Keratinocyte (primary cell): ENCODE data around the gene ZIC5. TPM values are rescaled to one million over a fixed set of nuclear protein-coding genes. Genes with fewer than 3 reads are reported as not detected.
"Not testable (repeated sequence)": the region's sequence is repeated elsewhere in the genome, so short reads cannot be mapped to it uniquely, and the experiment has no call there.

Source experiments
- DNase-seq: peaks from one replicate; pipeline ENCODE4 v3.0.0-alpha.2; 2011; ENCODE audit warnings: low read depth, missing footprints, low spot score
- FAIRE-seq: peaks from 2 replicates; lab custom pipeline; 2011; peaks lifted over from hg19 to GRCh38; lab: Jason Lieb, UNC
- H2AFZ ChIP-seq: 2 replicates; pipeline ENCODE4 v1.6.0; 2012; ENCODE audit warnings: low read length, control low read depth, inconsistent platforms; ENCODE audit not compliant: control insufficient read depth
- H3K27ac ChIP-seq: 2 replicates; pipeline ENCODE4 v1.5.1; 2011; ENCODE audit warnings: low read length; ENCODE audit not compliant: control insufficient read depth, insufficient read depth
- H3K27me3 ChIP-seq: 3 replicates; pipeline ENCODE4 v1.6.0; 2011; ENCODE audit warnings: low read length; ENCODE audit not compliant: control insufficient read depth, insufficient read depth; ENCODE audit errors: extremely low read depth
- H3K36me3 ChIP-seq, 2 experiments: 2 replicates in 1 of 2; 3 replicates in 1 of 2; pipeline ENCODE4 v1.5.1; 2011; ENCODE audit warnings: low read length in 2 of 2, mild to moderate bottlenecking in 1 of 2; ENCODE audit not compliant: control insufficient read depth in 2 of 2, insufficient read depth in 2 of 2; ENCODE audit errors: extremely low read depth in 1 of 2
- H3K4me1 ChIP-seq: 3 replicates; pipeline ENCODE4 v1.5.1; 2011; ENCODE audit warnings: low read length; ENCODE audit not compliant: control insufficient read depth, insufficient read depth; ENCODE audit errors: extremely low read depth
- H3K4me2 ChIP-seq: 3 replicates; pipeline ENCODE4 v1.6.0; 2011; ENCODE audit warnings: low read depth, low read length; ENCODE audit not compliant: control insufficient read depth, insufficient read depth; ENCODE audit errors: extremely low read depth
- H3K4me3 ChIP-seq, 3 experiments: fragments of 200-600 bp in 1 of 3; sonication (generic) in 1 of 3; 2 replicates in 2 of 3; 3 replicates in 1 of 3; pipeline ENCODE4 v1.5.1; 2011 to 2016; ENCODE audit warnings: low read length in 3 of 3, mild to moderate bottlenecking in 3 of 3, control low read depth in 2 of 3, inconsistent platforms in 1 of 3, low read depth in 1 of 3, mixed read lengths in 1 of 3, mixed run types in 1 of 3, moderate library complexity in 1 of 3; ENCODE audit not compliant: control insufficient read depth in 2 of 3, insufficient read depth in 2 of 3; ENCODE audit errors: extremely low read depth in 1 of 3
- H3K79me2 ChIP-seq: 2 replicates; pipeline ENCODE4 v1.6.0; 2012; ENCODE audit warnings: low read length; ENCODE audit not compliant: control insufficient read depth, insufficient read depth
- H3K9ac ChIP-seq: 3 replicates; pipeline ENCODE4 v1.6.0; 2011; ENCODE audit warnings: low read length; ENCODE audit not compliant: control insufficient read depth, insufficient read depth; ENCODE audit errors: extremely low read depth
- H3K9me1 ChIP-seq: 3 replicates; pipeline ENCODE4 v1.6.0; 2011; ENCODE audit warnings: low read length; ENCODE audit not compliant: control insufficient read depth, insufficient read depth; ENCODE audit errors: extremely low read depth
- H3K9me3 ChIP-seq: 2 replicates; pipeline ENCODE4 v1.5.1; 2012; ENCODE audit warnings: low read depth, low read length; ENCODE audit not compliant: control insufficient read depth
- H4K20me1 ChIP-seq: 3 replicates; pipeline ENCODE4 v1.6.0; 2011; ENCODE audit warnings: low read length; ENCODE audit not compliant: control insufficient read depth, insufficient read depth; ENCODE audit errors: extremely low read depth
- CTCF ChIP-seq, 3 experiments: IDR thresholded peaks in 1 of 3; conservative IDR thresholded peaks in 1 of 3; optimal IDR thresholded peaks in 1 of 3; 2 replicates in 2 of 3; 3 replicates in 1 of 3; pipeline versions ENCODE3 to v1.5.1; 2011; ENCODE audit warnings: low read length in 3 of 3, mild to moderate bottlenecking in 3 of 3, moderate library complexity in 2 of 3, control low read depth in 1 of 3, inconsistent platforms in 1 of 3; ENCODE audit not compliant: insufficient read depth in 2 of 3; ENCODE audit errors: extremely low read depth in 1 of 3
- EZH2 ChIP-seq: IDR thresholded peaks from one replicate; pipeline ENCODE4 v1.6.1; 2012; ENCODE audit warnings: inconsistent platforms, mild to moderate bottlenecking, low read length, moderate library complexity
- dilution Hi-C: fragments of 300-500 bp; cut with MboI; formaldehyde crosslinking; loops from one replicate; pipeline ENCODE4 v1.7.0; 2020; ENCODE audit warnings: low sequenced_read_pairs; ENCODE audit not compliant: extremely low pct_ligation_motif_present
- polyA plus RNA-seq, 5 experiments: library from polyadenylated mRNA; depleted of rRNA in 3 of 5; stranded (reverse) in 3 of 5; stranded (forward) in 1 of 5; unstranded in 1 of 5; fragments of >200 nt; gene quantifications; 1 replicate in 1 of 5; 2 replicates in 3 of 5; 3 replicates in 1 of 5; pipeline versions ENCODE4 v1.2.1 to v1.2.3, GENCODE V29; 2011 to 2012; ENCODE audit warnings: missing spikeins in 2 of 5, low read depth in 1 of 5, low replicate concordance in 1 of 5

ZIC5 gene
- polyA plus RNA-seq, 1 donor (not counting 4 experiments of a cell fraction or from before 2014, with no cell fraction given), result not detected

GRCh38 chr13:99953138-99953755, 18.3 kb downstream of the ZIC5 start:
- Histone ChIP-seq H3K9ac (no peak overlapping the region), H3K79me2 (no peaks in the 10 kb centered on the region), H3K9me3 (no peaks in the 10 kb centered on the region), H3K4me3 (no peak overlapping the region), H3K4me1 (no peaks in the 10 kb centered on the region), H2AFZ (no peak overlapping the region), H3K4me2 (no peak overlapping the region), H3K9me1 (no peaks in the 10 kb centered on the region), H3K36me3 (no peaks in the 10 kb centered on the region), H3K27me3 (peaks cover 69% of the 10 kb centered on the region), H4K20me1 (peaks cover 2% of the 10 kb centered on the region), H3K27ac (no peak overlapping the region)
- TF ChIP-seq EZH2, result no peak
- no peak for TF ChIP-seq CTCF (optimal IDR thresholded peaks at IDR 0.05 in 1 of 3, IDR thresholded peaks at IDR 0.05 in 1 of 3, conservative IDR thresholded peaks at IDR 0.05 in 1 of 3; ENCODE audit: extremely low read depth in 1 of 3, insufficient read depth in 2 of 3, low read length in 3 of 3)
- FAIRE-seq (no peak), DNase-seq (no peak)
- dilution Hi-C loops, result no loop called here

- H3K79me2 ChIP-seq, H3K9ac ChIP-seq, H3K4me3 ChIP-seq, H3K27ac ChIP-seq, dilution Hi-C loops, H3K9me1 ChIP-seq, H4K20me1 ChIP-seq, DNase-seq, H3K4me2 ChIP-seq, H3K4me1 ChIP-seq, H2AFZ ChIP-seq, H3K36me3 ChIP-seq, H3K9me3 ChIP-seq, FAIRE-seq: not testable (repeated sequence)
- peaks cover 55% of the 10 kb centered on the region for H3K27me3 ChIP-seq
Measured at GRCh38 chr13:99951666-99952065, 19.9 kb downstream of the ZIC5 start.
